ENCODE data around the gene C2. TPM values are rescaled to one million over a fixed set of nuclear protein-coding genes. Genes with fewer than 3 reads are reported as not detected.
"Not testable (repeated sequence)": the region's sequence is repeated elsewhere in the genome, so short reads cannot be mapped to it uniquely, and the experiment has no call there.

C2 gene
- total RNA-seq, 2 donors from 2014 or later, result 2.1 TPM; not detected in 1

DNA sequence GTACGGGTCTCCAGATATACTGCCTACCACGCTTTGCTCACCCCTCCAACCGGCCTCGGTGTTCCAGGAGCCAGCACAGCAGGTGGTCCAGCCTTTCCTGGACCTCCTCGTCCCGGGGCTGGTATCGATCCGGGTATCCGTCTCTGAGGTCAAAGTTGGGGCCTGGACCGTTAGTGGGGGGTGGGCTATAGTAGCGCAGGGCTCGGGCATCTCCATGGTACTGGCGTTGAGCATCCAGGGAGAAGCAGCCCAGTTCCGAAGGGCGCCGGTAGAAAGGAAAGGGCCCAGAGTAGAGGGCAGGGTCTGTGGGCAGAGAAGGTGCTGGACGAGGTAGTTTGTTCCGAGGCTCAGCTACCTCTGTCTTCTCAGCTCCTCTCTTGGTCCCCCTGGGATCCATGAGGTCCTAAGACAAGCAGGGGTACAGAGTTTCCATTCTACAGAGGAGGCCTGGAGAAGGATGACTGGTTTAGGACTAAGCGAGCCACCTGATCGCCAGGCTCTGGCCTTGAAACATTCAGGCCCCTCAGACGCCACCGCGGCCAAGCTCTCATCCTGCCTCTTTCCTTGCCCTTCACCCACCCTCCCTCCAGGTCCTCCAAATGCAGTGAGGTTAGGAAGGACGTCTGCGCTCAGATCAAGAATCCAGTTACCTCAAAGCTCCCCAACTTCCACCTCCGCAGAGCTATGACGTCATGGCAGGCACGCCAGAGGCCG, 43.9 kb downstream of the C2 start:
- Mint-ChIP-seq H3K27me3 (no peaks in the 10 kb centered on the region), H3K4me1 (peaks cover 37% of the 10 kb centered on the region), H3K36me3 (ENCODE audit: low read depth) (peaks cover 7% of the 10 kb centered on the region), H3K27ac (peak overlapping the region; percentile 100), H3K4me3 (peak overlapping the region; percentile 94)
- no peak for DNase-seq
- no peaks in the 10 kb centered on the region for H3K9me3 ChIP-seq (ENCODE audit: control insufficient read depth, low read length, poor library complexity, severe bottlenecking)
- no peak for ATAC-seq

DNA sequence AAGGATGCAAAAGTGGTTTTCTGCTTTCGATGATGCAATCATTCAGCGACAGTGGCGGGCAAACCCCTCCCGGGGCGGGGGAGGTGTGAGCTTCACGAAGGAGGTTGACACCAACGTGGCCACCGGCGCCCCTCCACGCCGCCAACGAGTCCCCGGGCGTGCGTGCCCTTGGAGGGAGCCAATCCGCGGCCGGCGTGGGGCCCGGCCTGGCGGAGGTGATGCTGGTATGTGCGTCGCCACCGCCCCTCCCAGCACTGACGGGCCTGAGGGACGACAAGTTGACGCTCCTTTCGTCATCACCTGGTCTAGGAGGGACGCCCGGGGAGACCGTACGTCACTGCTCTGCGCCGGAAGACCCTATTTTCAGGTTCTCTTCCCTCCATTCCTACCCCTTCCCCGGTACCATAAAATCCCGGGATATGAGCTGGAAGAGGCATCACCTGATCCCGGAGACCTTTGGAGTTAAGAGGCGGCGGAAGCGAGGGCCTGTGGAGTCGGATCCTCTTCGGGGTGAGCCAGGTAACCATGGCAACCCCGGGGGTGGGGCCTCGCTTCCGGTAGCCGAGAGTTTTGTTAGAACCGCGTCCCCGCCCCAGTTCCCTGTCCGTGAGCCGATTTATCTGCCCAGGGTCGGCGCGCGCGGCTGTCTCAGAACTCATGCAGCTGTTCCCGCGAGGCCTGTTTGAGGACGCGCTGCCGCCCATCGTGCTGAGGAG, 44.6 kb downstream of the C2 start, which contains the start of gene DXO:
Gene DXO (minus strand): TSS at position 146 of the 716 bp plus-strand sequence. CDS start 463 bp downstream, outside the sequence.
- DNase-seq, result peak; percentile 96 to 98 (median 96)
- Mint-ChIP-seq H3K27ac (peak within 1 kb of the TSS; percentile 100), H3K27me3 (no peaks in the 10 kb centered on the region), H3K4me1 (peaks cover 37% of the 10 kb centered on the region), H3K36me3 (ENCODE audit: low read depth) (peaks cover 7% of the 10 kb centered on the region), H3K4me3 (peak within 1 kb of the TSS; percentile 94)
- peak; percentile 92 for ATAC-seq
- no peaks in the 10 kb centered on the region for H3K9me3 ChIP-seq (ENCODE audit: control insufficient read depth, low read length, poor library complexity, severe bottlenecking)

DNA sequence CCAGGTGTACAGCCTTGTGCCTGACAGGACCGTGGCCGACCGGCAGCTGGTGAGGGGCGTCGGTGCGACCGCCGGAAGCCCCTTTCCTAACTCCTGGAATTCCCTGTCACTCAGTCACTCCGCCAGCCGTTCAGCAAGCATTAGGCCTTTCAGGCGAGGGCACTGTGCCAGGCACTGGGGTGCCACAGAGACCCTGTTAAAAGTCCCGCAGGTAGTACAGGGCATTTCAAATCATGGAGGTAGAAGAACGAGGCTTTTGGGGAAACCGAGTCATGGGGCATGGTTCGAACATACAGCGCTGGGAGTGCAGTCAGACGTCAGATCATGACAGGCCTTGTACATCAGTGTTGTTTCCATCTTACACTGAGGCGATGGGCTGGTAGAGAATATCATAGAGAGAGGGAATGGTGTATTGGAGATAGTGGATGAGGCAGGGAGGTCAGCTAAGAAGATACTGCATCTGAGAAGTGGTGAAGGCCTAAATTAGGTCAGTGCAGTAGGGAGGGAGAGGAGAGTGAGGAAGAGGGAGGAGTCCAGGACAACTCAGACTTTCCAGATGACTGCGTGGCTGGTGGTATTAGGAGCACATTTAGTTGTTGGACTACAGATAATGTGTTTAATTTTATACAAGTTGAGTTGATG, 45.3 kb downstream of the C2 start:
- no peak for DNase-seq
- peaks cover 3% of the 10 kb centered on the region for H3K36me3 Mint-ChIP-seq (ENCODE audit: low read depth)

DNA sequence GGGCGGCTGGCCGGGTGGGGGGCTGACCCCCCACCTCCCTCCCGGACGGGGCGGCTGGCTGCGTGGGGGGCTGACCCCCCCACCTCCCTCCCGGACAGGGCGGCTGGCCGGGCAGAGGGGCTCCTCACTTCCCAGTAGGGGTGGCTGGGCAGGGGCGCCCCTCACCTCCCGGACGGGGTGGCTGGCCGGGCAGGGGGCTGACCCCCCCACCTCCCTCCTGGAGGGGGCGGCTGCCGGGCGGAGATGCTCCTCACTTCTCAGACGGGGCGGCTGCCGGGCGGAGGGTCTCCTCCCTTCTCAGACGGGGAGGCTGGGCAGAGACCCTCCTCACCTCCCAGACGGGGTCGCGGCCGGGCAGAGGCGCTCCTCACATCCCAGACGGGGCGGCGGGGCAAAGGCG, 48.5 kb downstream of the C2 start:
- ATAC-seq; H3K9me3 ChIP-seq (ENCODE audit: control insufficient read depth, low read length, poor library complexity, severe bottlenecking); H3K4me3 Mint-ChIP-seq; DNase-seq; H3K27ac Mint-ChIP-seq; H3K36me3 Mint-ChIP-seq (ENCODE audit: low read depth); H3K27me3 Mint-ChIP-seq: not testable (repeated sequence)
- peaks cover 31% of the 10 kb centered on the region for H3K4me1 Mint-ChIP-seq

More for the DNA sequence above, 45.3 kb downstream of the C2 start:
- no peak for ATAC-seq
- H3K27me3 Mint-ChIP-seq, result no peaks in the 10 kb centered on the region
- H3K4me3 Mint-ChIP-seq, result peak overlapping the region; percentile 94
- H3K27ac Mint-ChIP-seq, result peak overlapping the region; percentile 100
- peaks cover 37% of the 10 kb centered on the region for H3K4me1 Mint-ChIP-seq
- no peaks in the 10 kb centered on the region for H3K9me3 ChIP-seq (ENCODE audit: control insufficient read depth, low read length, poor library complexity, severe bottlenecking)

DNA sequence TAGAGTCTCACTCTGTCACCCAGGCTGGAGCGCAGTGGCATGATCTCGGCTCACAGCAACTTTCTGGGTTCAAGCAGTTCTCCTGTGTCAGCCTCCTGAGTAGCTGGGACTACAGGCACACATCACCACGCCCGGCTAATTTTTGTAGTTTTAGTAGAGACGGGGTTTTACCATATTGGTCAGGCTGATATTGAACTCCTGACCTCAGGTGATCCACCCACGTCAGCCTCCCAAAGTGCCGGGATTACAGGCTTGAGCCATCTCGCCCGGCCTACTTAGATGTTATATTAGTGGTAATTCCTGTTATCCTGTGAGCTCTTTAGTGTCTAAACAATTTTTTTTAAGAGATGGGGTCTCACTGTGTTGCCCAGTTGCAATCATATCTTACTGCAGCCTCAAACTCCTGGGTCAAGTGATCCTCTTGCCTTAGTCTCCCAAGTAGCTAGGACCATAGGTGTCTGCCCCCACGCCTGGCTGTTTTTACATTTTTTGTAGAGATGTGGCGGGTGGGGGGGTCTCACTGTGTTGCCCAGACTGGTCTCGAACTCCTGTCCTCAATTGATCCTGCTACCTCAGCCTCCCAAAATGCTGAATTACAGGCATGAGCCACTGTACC, 50.4 kb downstream of the C2 start:
- DNase-seq, result no peak
- H3K4me1 Mint-ChIP-seq, result peaks cover 18% of the 10 kb centered on the region
- H3K27me3 Mint-ChIP-seq, result no peaks in the 10 kb centered on the region
- H3K27ac Mint-ChIP-seq, result no peak overlapping the region
- no peaks in the 10 kb centered on the region for H3K9me3 ChIP-seq (ENCODE audit: control insufficient read depth, low read length, poor library complexity, severe bottlenecking)
- no peak for ATAC-seq
- H3K36me3 Mint-ChIP-seq (ENCODE audit: low read depth), result peaks cover 2% of the 10 kb centered on the region
- H3K4me3 Mint-ChIP-seq, result no peak overlapping the region

DNA sequence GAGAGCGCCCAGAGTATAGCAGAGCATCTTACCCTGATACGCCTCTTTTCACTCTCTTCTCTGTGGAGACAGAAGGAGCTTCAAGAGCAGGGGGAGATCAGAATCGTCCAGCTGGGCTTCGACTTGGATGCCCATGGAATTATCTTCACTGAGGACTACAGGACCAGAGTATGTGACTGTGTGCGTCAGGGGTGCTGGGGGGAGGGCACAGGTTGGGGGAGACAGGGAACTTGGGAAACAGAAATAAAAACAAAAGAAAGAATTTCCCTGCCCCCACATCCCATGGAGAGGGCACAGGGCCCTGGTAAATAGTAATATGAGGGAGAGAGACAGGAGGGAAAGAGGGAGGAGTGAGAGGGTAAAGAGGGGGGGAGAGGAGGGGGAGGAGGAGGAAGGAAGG, 51.3 kb downstream of the C2 start:
- H3K27ac Mint-ChIP-seq, result no peak overlapping the region
- no peaks in the 10 kb centered on the region for H3K9me3 ChIP-seq (ENCODE audit: control insufficient read depth, low read length, poor library complexity, severe bottlenecking)
- ATAC-seq, result no peak
- no peak overlapping the region for H3K4me3 Mint-ChIP-seq
- DNase-seq, result no peak
- H3K4me1 Mint-ChIP-seq, result peaks cover 12% of the 10 kb centered on the region
- peaks cover 2% of the 10 kb centered on the region for H3K36me3 Mint-ChIP-seq (ENCODE audit: low read depth)
- no peaks in the 10 kb centered on the region for H3K27me3 Mint-ChIP-seq

DNA sequence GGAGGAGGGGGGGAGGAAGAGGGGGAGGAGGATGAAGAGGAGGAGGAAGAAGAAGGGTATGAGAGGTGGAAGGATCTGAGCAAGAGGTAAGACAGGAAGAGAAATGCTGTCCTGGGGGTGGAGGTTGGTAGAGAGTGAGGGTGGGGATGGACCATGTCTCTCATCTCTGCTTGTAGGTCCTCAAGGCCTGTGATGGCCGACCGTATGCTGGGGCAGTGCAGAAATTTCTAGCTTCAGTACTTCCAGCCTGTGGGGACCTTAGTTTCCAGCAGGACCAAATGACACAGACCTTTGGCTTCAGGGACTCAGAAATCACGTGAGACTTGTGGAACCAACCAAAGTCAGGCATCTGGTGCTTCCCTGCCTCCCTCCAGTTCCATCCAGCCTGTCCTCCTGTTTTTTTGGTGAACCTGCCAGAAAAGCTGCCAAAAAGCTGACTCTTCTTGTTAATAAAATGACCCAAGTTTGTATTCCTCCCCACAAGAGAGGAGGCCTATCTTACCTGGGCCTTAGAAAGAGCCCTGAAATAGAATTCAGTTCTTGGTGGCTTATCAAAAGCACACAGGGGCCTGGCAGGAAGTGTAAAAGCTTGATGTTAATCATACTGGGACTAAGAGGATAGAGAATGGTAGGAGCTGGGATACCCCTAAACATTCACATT, 51.9 kb downstream of the C2 start:
- no peaks in the 10 kb centered on the region for H3K9me3 ChIP-seq (ENCODE audit: control insufficient read depth, low read length, poor library complexity, severe bottlenecking)
- no peaks in the 10 kb centered on the region for H3K27me3 Mint-ChIP-seq
- peaks cover 9% of the 10 kb centered on the region for H3K4me1 Mint-ChIP-seq
- H3K4me3 Mint-ChIP-seq, result peak overlapping the region; percentile 36
- peaks cover 2% of the 10 kb centered on the region for H3K36me3 Mint-ChIP-seq (ENCODE audit: low read depth)
- DNase-seq, result no peak
- H3K27ac Mint-ChIP-seq, result no peak overlapping the region
- ATAC-seq, result no peak

DNA sequence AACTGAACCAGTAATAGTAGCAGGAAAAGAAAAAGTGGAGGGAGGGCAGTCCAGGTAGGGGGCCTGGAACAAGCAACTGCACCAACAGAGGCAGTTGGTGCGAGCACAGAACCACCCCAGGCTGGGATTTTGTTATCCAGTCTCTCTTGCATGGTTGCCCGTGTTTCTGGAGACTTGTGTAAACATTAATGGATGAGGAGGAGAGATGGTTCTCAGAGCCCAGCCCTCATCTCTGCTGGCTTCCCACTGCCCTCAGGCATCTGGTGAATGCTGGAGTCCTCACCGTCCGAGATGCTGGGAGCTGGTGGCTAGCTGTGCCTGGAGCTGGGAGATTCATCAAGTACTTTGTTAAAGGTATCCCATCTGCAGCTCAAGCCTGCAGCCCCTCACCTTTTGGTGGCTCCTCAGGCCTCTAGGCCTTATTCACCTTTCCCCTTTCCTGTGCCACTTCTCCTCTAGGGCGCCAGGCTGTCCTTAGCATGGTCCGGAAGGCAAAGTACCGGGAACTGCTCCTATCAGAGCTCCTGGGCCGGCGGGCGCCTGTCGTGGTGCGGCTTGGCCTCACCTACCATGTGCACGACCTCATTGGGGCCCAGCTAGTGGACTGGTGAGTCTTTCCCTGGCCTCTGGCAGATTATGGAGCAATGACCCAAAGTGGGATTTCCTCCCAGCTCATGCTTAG, 52.8 kb downstream of the C2 start:
- H3K4me3 Mint-ChIP-seq; H3K4me1 Mint-ChIP-seq; H3K27me3 Mint-ChIP-seq; H3K36me3 Mint-ChIP-seq (ENCODE audit: low read depth); ATAC-seq; DNase-seq; H3K27ac Mint-ChIP-seq; H3K9me3 ChIP-seq (ENCODE audit: control insufficient read depth, low read length, poor library complexity, severe bottlenecking): not testable (repeated sequence)

DNA sequence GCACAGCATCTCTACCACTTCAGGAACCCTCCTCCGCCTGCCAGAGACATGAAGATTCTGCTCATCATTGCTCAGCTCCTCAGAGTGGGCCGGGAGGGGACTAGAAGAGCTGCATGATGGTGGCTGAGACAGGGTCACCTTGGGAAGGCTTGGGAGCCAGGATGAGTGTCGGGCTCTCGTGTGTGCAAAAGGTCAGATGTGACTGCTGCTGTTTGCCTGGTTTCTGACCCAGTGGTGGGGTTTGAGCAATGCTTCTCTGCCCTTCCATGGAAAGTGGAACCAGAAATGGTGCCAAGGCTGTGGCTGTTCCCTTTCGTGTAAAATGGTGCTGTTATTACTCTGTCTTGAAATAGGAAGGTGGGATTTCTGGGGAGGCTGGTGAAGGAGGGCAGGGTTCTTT, 53.5 kb downstream of the C2 start:
- not testable (repeated sequence) for H3K4me3 Mint-ChIP-seq; H3K27me3 Mint-ChIP-seq; H3K27ac Mint-ChIP-seq; H3K9me3 ChIP-seq (ENCODE audit: control insufficient read depth, low read length, poor library complexity, severe bottlenecking); DNase-seq; H3K4me1 Mint-ChIP-seq; ATAC-seq; H3K36me3 Mint-ChIP-seq (ENCODE audit: low read depth)

DNA sequence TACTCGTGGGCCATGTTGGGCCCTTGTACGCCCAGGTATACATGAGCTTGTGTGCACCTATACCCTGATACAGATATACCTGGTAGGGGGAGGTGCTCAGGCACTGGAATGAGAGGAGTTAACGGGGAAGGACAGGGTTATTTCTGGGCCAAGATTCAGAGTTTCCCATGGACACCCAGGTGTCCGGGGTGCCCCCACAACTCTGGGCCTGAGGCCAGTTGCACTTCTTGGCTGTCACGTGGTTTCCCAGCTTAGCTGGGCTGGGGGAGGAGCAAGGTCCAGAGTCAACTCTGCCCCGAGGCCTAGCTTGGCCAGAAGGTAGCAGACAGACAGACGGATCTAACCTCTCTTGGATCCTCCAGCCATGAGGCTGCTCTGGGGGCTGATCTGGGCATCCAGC, 54.2 kb downstream of the C2 start, which contains the start of gene C4A:
Gene C4A (plus strand): TSS at position 314 of the 400 bp plus-strand sequence. CDS start 51 bp downstream, at position 365.
- not testable (repeated sequence) for H3K9me3 ChIP-seq (ENCODE audit: control insufficient read depth, low read length, poor library complexity, severe bottlenecking); H3K27ac Mint-ChIP-seq; H3K36me3 Mint-ChIP-seq (ENCODE audit: low read depth); ATAC-seq; H3K4me3 Mint-ChIP-seq; DNase-seq; H3K27me3 Mint-ChIP-seq; H3K4me1 Mint-ChIP-seq

DNA sequence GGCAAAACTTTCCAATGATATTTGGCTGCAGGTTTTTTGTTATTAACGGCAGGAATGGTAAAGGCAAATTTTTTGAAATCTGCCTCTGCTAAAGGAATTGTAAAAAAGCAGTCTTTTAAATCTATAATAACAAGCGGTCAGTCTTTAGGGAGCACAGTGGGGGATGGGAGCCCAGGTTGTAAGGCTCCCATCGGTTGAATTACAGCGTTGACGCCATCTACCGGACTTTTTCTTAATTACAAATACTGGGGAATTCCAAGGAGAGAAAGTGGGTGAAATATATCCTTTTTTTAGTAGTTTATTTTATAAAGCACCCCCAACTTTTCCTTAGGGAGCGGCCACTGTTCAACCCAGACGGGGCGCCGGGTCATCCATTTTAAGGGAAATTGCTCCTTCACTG, 61.8 kb downstream of the C2 start:
- ATAC-seq; H3K9me3 ChIP-seq (ENCODE audit: control insufficient read depth, low read length, poor library complexity, severe bottlenecking); H3K36me3 Mint-ChIP-seq (ENCODE audit: low read depth); H3K27ac Mint-ChIP-seq; H3K4me1 Mint-ChIP-seq; H3K27me3 Mint-ChIP-seq; H3K4me3 Mint-ChIP-seq; DNase-seq: not testable (repeated sequence)

DNA sequence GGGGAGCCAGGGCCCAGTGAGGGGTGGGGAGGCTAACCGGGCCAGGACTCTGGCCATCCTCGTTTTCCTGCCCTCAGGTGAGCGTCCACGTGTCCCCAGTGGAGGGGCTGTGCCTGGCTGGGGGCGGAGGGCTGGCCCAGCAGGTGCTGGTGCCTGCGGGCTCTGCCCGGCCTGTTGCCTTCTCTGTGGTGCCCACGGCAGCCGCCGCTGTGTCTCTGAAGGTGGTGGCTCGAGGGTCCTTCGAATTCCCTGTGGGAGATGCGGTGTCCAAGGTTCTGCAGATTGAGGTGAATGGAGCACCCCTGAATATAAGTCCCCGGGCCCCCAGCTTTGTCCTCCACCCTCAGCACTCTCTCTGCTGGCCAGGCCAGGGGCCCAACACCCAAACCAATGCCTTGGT, 66.9 kb downstream of the C2 start:
- ATAC-seq; DNase-seq; H3K4me3 Mint-ChIP-seq; H3K27ac Mint-ChIP-seq; H3K36me3 Mint-ChIP-seq (ENCODE audit: low read depth); H3K4me1 Mint-ChIP-seq; H3K27me3 Mint-ChIP-seq; H3K9me3 ChIP-seq (ENCODE audit: control insufficient read depth, low read length, poor library complexity, severe bottlenecking): not testable (repeated sequence)

All from T-helper 17 cell (primary cell).